ENCODE data around the gene CYBA. TPM values are rescaled to one million over a fixed set of nuclear protein-coding genes. Genes with fewer than 3 reads are reported as not detected.

CYBA gene
- total RNA-seq, 3 donors from 2014 or later (not counting 1 experiment from before 2014, with no cell fraction given): 1,001 to 1,351 (median 1,051) TPM

DNA sequence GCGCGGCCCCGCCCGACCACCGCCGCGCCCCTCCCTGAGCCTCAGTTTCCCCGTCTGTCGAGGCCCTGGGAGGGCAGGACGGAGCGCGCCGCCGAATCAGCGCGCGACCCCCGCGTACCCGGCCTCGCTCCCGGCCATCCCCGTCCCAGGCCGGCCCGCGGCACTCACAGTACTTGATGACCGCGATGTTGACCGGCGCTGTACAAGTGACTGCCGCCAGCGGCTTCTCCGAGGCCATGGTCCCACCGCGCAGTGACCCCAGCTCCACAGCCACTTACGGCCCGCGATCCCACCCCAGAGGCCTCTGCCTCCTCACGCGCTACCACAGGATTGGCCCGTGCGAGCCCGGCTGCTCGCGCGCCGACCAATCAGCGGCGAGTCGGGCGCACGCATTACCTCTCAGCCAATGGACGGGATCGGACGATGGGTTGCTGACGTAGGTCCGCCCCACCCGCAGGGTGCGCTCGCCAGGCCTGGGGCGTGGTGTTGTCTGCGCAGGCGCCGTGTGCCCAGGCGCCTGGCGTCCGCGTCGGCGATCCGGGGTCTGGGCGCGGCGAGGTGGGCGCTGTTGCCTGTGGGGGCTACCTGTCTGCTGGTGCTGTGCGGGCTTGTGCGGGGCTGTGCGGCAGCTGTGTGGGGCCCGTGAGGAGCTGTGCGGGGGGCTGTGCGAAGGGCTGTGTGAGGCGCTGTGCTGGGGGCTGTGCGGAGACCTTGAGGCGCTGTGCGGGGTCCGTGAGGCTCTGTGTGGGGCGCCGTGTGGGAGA lies 12.2 kb upstream of the CYBA start, which contains the start of gene MVD:
TSS of gene MVD (minus strand) at position 249 of the 764 bp plus-strand sequence. CDS start at position 238, 11 bp downstream.
- Mint-ChIP-seq H3K27me3 (ENCODE audit: low read depth in 2 of 2) (no peaks in the 10 kb centered on the region), H3K4me3 (peak within 1 kb of the TSS; percentile 97), H3K9me3 (no peaks in the 10 kb centered on the region), H3K4me1 (peaks cover 12 to 28% of the 10 kb centered on the region in 2 donors), H3K36me3 (no peaks in the 10 kb centered on the region), H3K27ac (peak within 1 kb of the TSS; percentile 94 to 99)
- TF ChIP-seq, protein P1, sequence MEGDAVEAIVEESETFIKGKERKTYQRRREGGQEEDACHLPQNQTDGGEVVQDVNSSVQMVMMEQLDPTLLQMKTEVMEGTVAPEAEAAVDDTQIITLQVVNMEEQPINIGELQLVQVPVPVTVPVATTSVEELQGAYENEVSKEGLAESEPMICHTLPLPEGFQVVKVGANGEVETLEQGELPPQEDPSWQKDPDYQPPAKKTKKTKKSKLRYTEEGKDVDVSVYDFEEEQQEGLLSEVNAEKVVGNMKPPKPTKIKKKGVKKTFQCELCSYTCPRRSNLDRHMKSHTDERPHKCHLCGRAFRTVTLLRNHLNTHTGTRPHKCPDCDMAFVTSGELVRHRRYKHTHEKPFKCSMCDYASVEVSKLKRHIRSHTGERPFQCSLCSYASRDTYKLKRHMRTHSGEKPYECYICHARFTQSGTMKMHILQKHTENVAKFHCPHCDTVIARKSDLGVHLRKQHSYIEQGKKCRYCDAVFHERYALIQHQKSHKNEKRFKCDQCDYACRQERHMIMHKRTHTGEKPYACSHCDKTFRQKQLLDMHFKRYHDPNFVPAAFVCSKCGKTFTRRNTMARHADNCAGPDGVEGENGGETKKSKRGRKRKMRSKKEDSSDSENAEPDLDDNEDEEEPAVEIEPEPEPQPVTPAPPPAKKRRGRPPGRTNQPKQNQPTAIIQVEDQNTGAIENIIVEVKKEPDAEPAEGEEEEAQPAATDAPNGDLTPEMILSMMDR (IDR thresholded peaks at IDR 0.05): no peak
- Histone ChIP-seq H3K27me3 (ENCODE audit: control insufficient read depth, insufficient read depth, low read length) (no peaks in the 10 kb centered on the region), H3K27ac (ENCODE audit: low read length) (peak within 1 kb of the TSS; percentile 87), H3K4me3 (ENCODE audit: low read length) (peak within 1 kb of the TSS; percentile 95), H3K9me3 (ENCODE audit: control insufficient read depth, insufficient read depth, low read length) (no peaks in the 10 kb centered on the region), H3K36me3 (ENCODE audit: control insufficient read depth, insufficient read depth, low read length) (peaks cover 5% of the 10 kb centered on the region), H3K4me1 (ENCODE audit: control insufficient read depth, insufficient read depth, low read length) (peaks cover 20% of the 10 kb centered on the region)
- DNase-seq (peak; percentile 95 to 99), ATAC-seq (peak; percentile 95 to 99 (median 95))
- intact Hi-C loops (cut with micrococcal nuclease): loop anchor here (1.0 to 2.0 kb wide), 2 partner anchors 9 to 40 kb away; no protein-coding TSS in a partner anchor
- WGBS (ENCODE audit: insufficient coverage): under 1% methylated on average over 88 of the region's 88 CpGs

DNA sequence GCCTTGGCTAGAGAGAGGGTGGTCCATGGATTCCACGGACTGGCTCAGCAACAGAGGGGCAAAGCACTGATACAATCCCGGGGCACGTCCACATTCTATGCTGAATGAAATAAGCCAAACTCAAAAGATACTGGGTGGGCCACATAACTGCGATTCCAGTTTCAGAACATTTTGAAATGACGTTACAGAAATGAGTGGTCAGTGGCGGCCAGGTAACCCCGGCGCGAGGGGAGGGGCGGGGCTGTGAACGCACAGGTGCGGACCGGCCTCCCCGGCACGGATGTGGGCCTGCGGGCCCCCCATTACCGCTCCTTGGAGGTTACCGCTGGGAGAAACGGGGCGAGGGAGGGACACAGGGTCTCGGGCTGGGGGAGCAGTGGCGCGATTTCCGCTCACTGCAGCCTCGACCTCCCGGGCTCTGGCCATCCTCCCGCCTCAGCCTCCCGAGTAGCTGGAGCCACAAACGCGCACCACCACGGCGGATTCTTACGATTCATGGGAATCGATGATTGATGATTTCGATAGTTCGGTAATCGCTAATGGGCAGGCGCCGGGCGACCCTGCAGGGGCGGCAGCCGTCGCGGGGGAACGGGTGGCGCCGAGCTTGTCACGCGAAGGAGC lies 11.5 kb upstream of the CYBA start:
- Histone ChIP-seq H3K4me3 (ENCODE audit: low read length) (peak overlapping the region; percentile 95), H3K36me3 (ENCODE audit: control insufficient read depth, insufficient read depth, low read length) (peaks cover 7% of the 10 kb centered on the region), H3K27ac (ENCODE audit: low read length) (peak overlapping the region; percentile 84), H3K9me3 (ENCODE audit: control insufficient read depth, insufficient read depth, low read length) (no peaks in the 10 kb centered on the region), H3K27me3 (ENCODE audit: control insufficient read depth, insufficient read depth, low read length) (no peaks in the 10 kb centered on the region), H3K4me1 (ENCODE audit: control insufficient read depth, insufficient read depth, low read length) (peaks cover 20% of the 10 kb centered on the region)
- H3K4me1 Mint-ChIP-seq: peaks cover 12 to 28% of the 10 kb centered on the region in 2 donors
- 3% methylated on average over 49 of the region's 49 CpGs for WGBS (ENCODE audit: insufficient coverage)
- H3K36me3 Mint-ChIP-seq: no peaks in the 10 kb centered on the region
- DNase-seq (peak in 1 of 2 donors; percentile 46), ATAC-seq (no peak)
- peak overlapping the region; percentile 94 to 99 for H3K27ac Mint-ChIP-seq
- intact Hi-C loops (cut with micrococcal nuclease): loop anchor here (2.0 kb wide), 1 partner anchor 40 kb away; no protein-coding TSS in a partner anchor
- TF ChIP-seq, protein P1 (IDR thresholded peaks at IDR 0.05): no peak
- H3K4me3 Mint-ChIP-seq: peak overlapping the region; percentile 92
- no peaks in the 10 kb centered on the region for H3K27me3 Mint-ChIP-seq (ENCODE audit: low read depth in 2 of 2)
- no peaks in the 10 kb centered on the region for H3K9me3 Mint-ChIP-seq

DNA sequence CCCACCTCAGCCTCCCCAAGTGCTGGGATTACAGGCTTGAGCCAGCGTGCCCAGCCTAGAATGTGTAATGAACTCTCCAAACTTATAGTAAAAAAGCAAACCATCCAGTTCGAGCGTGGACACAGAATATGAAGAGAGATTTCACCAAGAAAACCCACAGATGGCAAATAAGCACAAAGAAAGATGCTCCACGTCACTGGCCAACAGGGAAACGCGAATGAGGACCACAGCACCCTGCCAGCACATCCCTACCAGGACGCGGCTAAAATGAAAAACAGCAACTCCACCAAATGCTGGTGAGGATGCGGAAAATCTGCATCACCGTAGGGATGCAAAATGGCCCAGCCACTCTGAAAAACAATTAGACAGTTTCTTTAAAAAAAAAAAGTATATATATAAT lies 10.6 kb upstream of the CYBA start:
- H3K4me3 Mint-ChIP-seq: peak overlapping the region; percentile 92

More for the DNA sequence above, 10.6 kb upstream of the CYBA start:
- WGBS (ENCODE audit: insufficient coverage): 78% methylated on average over 9 of the region's 10 CpGs
- no peak for DNase-seq
- no peaks in the 10 kb centered on the region for H3K9me3 Mint-ChIP-seq
- Histone ChIP-seq H3K27me3 (ENCODE audit: control insufficient read depth, insufficient read depth, low read length) (no peaks in the 10 kb centered on the region), H3K36me3 (ENCODE audit: control insufficient read depth, insufficient read depth, low read length) (peaks cover 15% of the 10 kb centered on the region), H3K4me1 (ENCODE audit: control insufficient read depth, insufficient read depth, low read length) (peaks cover 20% of the 10 kb centered on the region), H3K27ac (ENCODE audit: low read length) (no peak overlapping the region), H3K9me3 (ENCODE audit: control insufficient read depth, insufficient read depth, low read length) (no peaks in the 10 kb centered on the region), H3K4me3 (ENCODE audit: low read length) (no peak overlapping the region)
- TF ChIP-seq, protein P1 (IDR thresholded peaks at IDR 0.05): no peak
- no peaks in the 10 kb centered on the region for H3K36me3 Mint-ChIP-seq
- H3K27ac Mint-ChIP-seq: peak overlapping the region; percentile 94 to 99
- no peaks in the 10 kb centered on the region for H3K27me3 Mint-ChIP-seq (ENCODE audit: low read depth in 2 of 2)
- H3K4me1 Mint-ChIP-seq: peaks cover 12 to 28% of the 10 kb centered on the region in 2 donors
- intact Hi-C loops (cut with micrococcal nuclease): no loop called here
- no peak for ATAC-seq
